NCI-H1048 (cell line): ENCODE measurements around the gene RABEP2.
A peak's percentile ranks its signal among the peaks of the same experiment; 100 is the strongest.
"Not testable (repeated sequence)": the region's sequence is repeated elsewhere in the genome, so short reads cannot be mapped to it uniquely, and the experiment has no call there.

ENCODE experiments used
- DNase-seq: peaks from one replicate; lab custom pipeline; 2025; lab: John Stamatoyannopoulos, UW

RABEP2 gene

DNA sequence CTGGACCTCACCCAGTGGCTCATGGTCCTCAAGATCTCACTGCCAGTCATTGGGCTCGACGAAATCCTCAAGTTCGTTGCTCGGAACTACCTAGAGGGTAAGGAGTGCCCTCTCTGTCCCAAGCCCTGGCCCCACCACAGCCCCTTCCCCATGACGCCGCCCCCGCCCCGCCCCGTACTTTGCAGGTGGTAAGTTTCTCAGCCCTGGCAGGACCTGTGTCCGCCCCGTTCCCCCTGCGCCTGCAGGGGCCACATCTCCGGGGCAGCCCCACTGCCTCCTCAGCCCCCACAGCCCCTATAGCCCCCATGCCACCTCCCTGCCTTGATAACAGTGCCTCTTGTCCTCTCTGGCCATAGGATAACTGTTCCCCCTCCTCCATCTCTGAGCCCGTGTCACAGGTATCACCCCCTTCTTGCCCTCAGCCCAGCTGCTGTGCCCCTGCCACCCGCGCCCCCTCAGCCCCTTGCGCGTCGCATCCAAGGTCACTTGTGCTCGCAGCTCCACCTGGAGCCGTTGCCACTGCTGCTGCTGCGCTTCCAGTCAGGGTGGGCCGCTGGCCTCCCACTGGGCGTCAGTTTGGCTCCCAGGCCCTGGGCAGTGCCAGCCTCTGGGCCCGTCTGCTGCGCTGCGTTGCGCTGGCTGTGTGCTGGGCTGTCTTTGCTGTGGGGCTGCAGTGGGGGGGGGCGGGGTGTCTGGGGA is 21.5 kb downstream of the RABEP2 start:
- no peak for DNase-seq

DNA sequence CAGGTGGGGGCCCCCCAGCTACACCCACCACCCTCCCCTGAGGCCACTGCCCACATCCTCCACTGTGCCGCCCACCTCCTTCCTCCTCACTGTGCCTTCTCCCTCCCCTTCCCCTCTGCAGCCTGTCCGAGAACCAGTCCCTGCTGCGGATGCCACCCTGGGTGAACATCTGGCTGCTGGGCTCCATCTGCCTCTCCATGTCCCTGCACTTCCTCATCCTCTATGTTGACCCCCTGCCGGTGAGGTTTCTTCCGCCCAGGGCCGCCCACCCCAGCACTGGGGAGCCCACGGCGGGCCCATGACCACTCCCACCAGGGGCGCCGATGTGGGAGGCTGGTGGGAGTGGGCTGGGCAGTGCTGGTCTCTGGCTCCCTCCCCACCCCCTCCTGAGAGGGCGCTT is 22.1 kb downstream of the RABEP2 start:
- DNase-seq, result no peak

DNA sequence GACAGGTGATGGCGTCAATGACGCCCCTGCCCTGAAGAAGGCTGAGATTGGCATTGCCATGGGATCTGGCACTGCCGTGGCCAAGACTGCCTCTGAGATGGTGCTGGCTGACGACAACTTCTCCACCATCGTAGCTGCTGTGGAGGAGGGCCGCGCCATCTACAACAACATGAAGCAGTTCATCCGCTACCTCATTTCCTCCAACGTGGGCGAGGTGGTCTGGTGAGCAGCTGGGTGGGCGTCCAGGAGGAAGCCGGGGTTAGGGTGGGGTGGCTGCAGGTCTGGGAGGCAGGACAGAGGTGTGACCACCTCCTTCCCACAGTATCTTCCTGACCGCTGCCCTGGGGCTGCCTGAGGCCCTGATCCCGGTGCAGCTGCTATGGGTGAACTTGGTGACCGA is 23.2 kb downstream of the RABEP2 start:
- no peak for DNase-seq

DNA sequence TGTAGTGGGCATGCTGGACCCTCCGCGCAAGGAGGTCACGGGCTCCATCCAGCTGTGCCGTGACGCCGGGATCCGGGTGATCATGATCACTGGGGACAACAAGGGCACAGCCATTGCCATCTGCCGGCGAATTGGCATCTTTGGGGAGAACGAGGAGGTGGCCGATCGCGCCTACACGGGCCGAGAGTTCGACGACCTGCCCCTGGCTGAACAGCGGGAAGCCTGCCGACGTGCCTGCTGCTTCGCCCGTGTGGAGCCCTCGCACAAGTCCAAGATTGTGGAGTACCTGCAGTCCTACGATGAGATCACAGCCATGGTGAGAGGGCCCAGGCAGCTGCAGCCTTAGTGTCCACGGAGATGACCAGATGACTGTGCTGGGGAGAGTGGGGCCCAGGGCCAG is 24.4 kb downstream of the RABEP2 start:
- no peak for DNase-seq

DNA sequence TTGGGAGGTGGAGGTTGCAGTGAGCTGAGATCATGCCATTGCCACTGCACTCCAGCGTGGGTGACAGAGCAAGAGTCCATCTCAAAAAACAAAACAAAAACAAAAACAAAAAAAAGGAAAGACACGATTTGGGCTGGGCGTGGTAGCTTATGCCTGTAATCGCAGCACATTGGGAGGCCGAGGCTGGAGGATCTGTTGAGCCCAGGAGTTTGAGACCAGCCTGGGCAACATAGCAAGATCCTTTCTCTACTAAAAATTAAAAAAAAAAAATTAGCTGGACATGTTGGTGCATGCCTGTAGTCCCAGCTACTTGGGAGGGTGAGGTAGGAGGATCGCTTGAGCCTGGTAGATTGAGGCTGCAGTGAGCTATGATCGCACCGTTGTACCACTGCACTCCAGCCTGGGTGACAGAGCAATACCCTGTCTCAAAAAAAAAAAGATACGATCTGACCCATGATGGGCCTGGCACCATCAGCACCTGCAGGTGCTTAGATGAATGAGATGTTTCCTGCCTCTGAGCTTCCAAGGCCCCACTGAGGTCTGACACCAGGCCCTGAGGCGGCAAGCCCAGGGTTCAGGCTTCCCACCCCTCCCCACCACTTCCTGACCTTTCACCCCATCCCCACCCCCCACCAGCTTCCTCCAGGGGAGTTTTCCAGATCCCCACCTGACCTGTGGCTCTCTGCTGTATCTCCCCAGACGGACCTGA is 25.0 kb downstream of the RABEP2 start:
- no peak for DNase-seq

DNA sequence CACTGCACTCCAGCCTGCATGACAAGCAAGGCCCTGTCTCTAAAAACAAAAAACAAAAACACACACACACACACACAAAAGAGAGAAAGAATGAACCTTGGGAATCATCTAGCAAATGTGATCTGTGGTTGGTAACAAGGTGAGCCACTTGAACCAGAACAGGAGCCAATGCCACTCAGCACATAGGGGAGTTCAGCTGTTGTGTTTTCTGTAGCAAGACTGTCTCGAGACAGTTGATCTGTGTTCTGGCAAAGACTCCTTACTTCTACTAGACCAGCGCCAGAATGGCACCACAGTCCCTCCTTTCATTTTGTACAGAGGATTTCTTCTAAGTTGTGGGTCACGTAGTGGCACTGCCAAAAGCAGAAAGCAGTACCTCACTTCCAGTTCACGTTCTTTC is 26.1 kb downstream of the RABEP2 start:
- DNase-seq, result no peak

DNA sequence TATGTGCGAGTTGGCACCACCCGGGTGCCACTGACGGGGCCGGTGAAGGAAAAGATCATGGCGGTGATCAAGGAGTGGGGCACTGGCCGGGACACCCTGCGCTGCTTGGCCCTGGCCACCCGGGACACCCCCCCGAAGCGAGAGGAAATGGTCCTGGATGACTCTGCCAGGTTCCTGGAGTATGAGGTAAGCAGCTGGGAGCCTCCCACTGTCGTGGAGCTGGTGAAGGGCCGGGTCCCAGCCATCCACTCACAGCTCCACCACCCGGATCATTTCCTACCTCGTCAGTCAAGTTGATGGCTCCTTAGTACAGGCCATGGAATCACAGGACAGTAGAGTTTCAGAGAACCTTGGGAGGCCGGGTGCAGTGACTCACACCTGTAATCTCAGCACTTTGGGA is 26.8 kb downstream of the RABEP2 start:
- no peak for DNase-seq

DNA sequence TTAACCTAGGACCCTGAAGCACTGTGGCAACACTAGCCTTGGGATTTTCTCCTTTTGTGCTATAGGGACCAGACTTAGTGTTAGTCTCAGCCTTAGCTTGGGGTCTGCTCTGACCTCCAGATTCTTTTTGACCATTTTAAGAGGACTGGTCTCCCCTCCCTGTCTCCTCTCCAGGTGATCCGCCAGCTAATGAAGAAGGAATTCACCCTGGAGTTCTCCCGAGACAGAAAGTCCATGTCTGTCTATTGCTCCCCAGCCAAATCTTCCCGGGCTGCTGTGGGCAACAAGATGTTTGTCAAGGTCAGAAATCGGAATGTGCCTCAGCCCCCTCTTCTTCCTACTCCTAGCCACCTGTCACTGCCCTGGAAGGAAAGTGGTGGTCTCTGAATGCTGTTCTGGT is 27.2 kb downstream of the RABEP2 start:
- no peak for DNase-seq

DNA sequence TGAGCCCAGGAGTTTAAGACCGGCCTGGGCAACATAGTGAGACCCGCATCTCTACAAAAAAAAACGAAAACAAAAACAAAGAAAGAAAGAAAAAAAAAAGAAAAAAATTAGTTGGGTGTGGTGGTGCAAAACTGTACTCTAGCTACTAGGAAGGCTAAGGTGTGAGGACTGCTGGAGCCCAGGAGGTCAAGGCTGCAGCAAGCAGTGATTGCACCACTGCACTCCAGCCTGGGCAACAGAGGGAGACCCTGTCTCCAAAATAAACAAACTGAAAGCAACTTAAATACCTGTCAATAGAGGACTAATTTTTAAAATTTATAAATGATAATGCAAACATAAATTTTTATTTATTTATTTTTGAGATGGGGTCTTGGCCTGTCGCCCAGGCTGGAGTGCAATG is 29.4 kb downstream of the RABEP2 start:
- DNase-seq, result no peak

DNA sequence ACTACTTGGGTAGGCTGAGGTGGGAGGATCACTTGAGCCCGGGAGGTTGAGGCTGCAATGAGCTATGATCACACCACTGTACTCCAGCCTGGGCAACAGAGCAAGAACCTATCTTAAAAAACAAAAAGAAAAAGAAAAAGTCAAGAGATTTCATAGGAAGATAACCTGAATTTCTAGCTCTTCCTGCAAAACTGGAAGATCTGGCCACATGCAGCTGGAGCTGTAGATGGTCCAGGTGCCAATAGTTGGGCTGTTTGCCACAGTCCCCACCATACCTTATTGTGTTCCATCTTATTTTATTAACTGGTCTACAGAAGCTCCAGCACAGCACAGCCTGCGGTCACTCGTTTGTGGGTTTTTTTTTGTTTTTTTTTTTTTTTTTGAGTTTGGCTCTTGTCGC is 31.7 kb downstream of the RABEP2 start:
- no peak for DNase-seq

DNA sequence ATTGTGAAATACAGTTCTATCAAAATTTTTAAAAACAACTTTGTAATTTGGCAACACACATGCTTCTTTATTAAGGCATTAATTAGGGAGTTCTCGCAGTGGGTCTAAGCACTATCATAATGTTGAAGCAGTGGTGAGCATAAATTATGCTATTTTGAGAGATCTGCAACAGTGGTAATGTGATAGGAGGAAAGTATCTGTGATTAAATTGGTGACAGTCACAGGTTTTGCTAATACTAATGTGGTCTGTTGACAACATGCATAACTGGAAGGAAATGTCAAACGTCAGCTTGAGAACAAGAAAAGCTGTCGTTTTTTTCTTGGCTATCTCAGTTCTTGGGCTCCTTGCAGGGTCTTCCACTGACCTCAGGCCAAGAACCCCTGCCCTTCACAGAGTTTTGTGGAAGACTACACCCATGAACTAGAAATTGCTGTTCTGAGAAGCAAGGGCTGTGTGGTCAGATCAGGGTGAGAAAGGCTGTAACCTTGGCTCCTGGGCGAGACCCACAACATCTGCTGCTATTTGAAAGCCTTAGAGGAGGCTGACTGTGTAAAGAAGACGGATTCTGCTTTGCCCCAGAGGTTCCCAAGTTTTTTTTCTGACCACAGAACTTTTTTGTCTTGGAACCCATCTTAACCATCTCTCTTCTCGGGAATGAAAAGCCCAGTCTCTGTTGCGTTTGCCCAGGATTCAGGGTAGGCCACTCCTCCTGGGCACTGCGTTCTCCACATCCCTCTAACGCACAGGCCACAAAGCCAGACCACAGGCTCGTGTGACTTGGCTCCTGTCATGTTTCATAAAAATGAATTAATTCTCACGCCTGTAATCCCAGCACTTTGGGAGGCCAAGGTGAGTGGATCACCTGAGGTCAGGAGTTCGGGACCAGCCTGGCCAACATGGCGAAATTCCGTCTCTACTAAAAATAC is 32.8 kb downstream of the RABEP2 start:
- DNase-seq, result no peak

DNA sequence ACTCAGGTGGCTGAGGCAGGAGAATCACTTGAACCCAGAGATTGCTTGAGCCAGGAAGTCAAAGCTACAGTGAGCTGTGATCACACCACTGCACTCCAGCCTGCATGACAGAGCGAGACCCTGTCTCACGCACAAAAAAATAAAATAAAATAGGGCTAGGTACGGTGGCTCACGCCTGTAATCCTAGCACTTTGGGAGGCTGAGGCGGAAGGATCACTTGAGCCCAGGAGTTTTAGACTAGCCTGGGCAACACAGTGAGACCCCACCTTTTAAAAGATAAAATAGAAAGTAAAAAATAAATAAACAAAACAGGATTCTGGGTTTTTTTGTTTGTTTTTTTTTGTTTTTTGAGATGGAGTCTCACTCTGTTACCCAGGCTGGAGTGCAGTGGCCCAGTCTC is 34.7 kb downstream of the RABEP2 start:
- DNase-seq, result not testable (repeated sequence)

DNA sequence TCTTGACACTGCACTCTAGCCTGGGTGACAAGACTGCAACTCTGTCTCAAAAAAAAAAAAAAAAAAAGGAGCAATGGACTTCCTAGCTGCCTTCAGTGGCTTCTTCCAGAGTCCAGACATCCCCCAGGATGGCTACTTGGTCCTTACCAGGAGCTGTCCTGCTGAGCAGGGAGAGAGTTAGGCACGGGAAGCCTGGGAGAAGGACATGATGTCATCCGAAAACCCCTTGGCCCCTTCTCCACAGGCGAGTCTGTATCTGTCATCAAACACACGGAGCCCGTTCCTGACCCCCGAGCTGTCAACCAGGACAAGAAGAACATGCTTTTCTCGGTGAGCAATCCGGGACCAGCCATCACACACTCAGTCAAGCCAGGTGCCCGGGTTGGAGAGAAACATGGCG is 38.1 kb downstream of the RABEP2 start:
- DNase-seq, result no peak

DNA sequence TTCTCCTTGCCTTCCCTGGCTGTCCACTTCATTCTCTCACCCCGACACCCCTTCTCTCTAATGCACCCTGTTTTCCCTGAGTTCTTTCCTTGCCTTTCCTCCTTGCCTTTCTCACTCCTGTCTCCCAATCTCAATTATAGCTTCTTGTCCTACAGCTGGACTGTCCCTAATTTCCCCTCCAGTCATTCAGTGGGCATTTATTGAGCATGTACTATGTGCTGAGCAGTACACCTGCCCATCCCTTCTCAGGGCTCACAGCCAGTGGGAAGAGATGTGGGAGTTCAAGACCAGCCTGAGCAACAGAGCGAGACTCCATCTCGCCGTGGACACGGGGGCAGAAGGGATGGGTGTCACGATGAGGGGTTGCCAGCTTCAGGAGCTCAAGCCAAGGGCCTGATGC is 41.0 kb downstream of the RABEP2 start:
- DNase-seq, result no peak

DNA sequence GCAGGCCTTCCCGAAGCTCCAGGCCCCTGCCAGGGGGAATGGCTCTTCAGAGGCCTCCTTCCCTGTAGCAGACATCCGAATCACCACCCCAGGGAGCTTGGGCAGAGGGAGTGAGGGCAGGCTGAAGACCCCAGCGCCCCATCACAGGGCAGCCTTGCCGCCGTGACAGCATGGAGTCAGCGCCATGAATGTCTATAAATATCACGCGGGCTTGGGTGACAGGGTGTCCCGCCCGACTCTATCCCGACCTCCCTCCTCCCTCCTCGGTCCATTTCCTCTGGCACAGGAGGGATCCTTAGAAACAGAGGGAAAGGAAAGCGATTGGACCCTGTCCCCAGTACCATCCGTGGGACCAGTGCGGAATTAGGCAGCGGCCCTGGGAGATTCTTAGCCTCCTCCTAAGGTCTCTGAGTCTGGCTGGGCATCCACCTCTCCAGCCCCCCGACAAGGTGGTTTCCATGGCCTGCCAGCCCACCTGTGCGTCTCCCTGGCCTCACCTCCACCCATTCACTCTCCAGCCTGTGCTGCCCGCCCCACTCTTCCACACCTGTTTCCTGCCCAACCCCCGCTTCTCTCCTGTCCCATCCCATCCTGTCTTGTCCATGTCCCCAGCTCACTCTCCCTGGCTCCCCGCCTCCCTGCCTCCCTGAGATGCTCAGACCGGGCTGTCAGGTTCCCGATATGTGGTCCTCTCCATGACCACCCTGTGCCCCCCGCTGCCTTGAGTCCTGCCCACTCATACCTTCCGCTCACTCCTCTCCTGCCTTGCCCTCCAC is 41.6 kb downstream of the RABEP2 start:
- no peak for DNase-seq

DNA sequence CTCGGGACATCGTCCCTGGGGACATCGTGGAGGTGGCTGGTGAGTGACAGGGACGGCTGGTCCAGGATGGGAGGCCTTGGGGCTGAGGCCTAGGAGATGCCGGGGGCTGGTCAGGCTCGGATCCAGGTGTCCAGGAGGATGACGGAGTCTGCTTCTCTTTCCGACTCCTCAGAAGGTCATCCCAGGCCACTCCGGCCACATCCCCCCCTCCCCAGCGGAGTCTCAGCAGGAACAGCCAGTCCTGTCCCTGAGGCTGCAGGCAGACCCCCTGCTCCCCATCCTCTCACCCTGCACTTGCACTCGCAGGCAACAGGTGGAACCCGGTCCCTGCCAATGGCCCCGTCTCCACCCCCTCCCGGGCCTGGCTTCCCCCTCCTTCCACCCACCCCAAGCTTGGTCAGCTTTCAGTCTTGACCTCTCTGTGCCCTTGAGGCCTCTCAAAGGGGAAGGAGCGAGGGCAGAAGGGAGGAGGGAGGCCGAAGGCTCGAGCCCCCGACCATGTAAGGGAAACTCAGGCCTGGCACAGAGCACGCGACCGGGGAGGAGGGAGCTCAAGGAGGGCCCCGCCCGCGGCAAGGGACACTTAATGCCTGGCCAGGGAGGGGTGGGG is 42.4 kb downstream of the RABEP2 start:
- DNase-seq, result no peak

DNA sequence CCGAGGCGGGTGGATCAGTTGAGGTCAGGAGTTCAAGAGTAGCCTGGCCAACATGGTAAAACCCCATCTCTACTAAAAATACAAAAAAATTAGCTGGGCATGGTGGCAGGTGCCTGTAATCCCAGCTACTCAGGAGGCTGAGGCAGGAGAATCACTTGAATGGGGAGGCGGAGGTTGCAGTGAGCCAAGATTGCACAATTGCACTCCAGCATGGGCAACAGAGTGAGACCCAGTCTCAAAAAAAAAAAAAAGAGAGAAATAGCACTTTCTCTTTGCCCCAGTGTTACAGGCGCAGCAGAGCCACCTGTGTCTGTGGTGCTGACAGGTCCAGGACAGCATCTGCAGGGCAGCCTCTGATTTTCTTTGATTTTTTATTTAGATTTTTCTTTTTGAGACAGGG is 43.5 kb downstream of the RABEP2 start:
- not testable (repeated sequence) for DNase-seq

DNA sequence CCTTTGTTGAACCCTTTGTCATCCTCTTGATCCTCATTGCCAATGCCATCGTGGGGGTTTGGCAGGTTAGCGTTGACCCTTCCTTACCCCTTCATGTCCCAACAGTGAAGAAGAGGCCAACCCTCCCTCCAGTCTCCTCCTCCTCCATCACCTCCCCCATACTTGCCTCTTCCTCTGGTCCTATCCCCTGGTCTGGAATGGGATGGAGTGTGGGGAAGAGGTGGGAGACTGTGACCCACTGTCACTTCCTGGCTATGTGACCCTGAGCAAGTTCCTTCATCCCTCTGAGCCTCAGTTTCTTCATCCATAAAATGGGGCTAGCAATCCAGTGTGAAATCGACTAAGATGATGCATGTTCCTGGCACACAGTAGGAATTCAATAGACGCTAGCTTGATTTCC is 44.1 kb downstream of the RABEP2 start:
- DNase-seq, result no peak

DNA sequence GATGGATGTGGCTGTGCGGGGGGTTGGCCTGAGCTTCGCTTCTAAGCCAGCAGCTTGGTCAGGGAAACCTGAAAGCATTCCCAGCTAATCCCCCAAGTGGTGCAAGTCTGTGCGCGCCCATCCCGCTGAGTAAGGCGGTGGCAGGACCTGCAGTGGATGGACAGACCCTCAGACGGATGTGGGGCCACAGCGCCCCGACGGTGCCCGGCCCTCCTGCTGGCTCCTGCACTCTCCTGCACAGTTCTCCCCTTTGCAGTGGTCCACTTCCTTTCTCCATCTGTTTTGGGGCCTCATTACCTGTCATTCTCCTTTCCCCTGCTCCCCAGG is 44.5 kb downstream of the RABEP2 start:
- no peak for DNase-seq

DNA sequence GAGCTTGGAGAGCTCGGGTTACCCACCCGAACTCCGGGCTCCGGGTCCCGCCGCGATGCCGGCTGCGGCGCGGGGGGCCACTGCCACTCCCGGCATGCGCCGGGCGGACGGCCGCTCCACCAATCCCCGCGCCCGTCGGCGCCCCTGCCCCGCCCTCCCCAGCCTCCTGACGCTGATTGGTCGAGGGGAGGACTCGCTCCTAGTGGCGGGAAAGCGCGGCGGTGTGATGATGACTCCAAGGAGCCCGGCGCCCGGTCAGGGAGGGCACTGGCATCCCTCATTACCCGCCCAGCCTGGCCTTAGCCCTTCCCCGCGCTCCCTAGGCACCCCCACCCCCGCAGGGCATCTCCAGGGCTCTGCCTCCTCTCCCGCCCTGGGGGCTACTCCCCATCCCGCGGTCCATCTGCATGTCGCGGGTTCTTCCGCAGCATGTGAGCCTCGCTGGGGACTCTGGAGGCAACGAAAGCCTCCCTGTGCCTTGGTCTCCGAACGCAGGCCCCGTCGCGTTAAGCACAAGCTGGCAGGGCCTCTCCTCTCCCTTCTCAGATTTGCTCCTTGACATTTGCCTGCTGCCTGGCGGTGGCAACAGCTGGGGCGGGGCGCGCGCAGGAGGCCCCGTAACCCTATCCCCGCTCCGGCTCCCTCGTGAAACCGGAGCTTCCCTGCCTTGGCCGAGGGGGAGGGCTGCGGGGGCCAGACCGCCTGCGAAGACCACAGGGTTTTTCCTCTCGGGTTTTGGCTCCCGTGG is 45.0 kb downstream of the RABEP2 start:
- DNase-seq, result peak; percentile 60

DNA sequence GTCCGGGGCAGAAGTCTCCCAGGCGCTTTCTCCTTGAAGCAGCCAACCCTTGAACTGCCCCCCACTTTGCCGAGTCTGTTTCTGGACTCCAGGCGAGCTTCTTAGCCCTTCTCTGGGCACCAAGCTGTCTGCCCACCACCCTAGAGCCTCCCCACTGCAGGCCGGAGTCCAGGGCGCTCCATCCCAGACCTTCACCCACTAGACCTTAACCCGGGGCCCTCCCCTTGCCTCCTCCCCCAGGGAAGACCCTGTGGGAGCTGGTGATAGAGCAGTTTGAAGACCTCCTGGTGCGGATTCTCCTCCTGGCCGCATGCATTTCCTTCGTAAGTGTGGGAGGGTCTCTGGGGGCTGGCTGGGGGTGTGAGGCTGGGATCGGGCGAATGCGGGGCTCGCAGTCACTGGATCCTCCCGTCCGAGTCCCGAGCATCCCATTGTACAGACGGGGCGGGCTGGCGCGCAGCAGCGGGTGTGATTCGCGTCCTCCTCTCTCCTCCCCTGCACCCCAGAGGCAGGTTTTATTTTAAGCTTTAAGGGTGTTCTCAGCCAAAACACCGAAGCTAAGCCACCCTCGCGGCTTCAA is 45.7 kb downstream of the RABEP2 start:
- no peak for DNase-seq
